ENCODE measurements around the gene KPRP. TPM values are rescaled to one million over a fixed set of nuclear protein-coding genes. Genes with fewer than 3 reads are reported as not detected.
A peak's percentile ranks its signal among the peaks of the same experiment; 100 is the strongest.

Gene KPRP, protein sequence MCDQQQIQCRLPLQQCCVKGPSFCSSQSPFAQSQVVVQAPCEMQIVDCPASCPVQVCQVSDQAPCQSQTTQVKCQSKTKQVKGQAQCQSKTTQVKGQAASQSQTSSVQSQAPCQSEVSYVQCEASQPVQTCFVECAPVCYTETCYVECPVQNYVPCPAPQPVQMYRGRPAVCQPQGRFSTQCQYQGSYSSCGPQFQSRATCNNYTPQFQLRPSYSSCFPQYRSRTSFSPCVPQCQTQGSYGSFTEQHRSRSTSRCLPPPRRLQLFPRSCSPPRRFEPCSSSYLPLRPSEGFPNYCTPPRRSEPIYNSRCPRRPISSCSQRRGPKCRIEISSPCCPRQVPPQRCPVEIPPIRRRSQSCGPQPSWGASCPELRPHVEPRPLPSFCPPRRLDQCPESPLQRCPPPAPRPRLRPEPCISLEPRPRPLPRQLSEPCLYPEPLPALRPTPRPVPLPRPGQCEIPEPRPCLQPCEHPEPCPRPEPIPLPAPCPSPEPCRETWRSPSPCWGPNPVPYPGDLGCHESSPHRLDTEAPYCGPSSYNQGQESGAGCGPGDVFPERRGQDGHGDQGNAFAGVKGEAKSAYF
- total RNA-seq, result not detected in 2 replicates
- 0.33 and 0.63 TPM in 2 replicates for polyA plus RNA-seq
- 0.62 and 0.65 TPM in 2 replicates for polyA plus RNA-seq (2012)
- polyA minus RNA-seq (ENCODE audit: low replicate concordance), result 2.1 and 4.6 TPM in 2 replicates

DNA sequence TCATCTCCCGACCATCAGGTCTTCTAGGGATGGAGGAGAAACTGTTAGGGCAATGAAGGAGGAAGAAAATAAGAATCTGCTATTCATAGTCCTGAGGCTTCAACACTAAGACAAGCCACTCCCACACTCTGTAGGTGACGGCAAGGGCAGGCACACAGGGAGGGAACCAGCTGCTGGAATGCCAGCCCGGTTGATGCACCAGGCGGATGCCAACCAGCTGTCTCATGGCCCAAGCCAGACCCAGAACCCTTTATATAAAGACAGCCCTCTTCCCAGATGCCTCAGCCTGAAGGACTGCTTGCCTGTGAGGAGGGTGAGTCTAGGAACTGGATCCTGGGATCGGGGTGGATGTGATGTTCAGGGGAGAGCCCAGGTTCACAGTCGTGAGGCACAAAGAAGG lies at the start of gene KPRP:
Gene KPRP, plus strand, starts transcription at position 279 of the 400 bp plus-strand sequence. CDS start 1,564 bp downstream, outside the sequence.
- H3K9ac ChIP-seq (ENCODE audit: insufficient read depth, low read length), result no peak within 1 kb of the TSS
- H3K27me3 ChIP-seq (ENCODE audit: control insufficient read depth, insufficient read depth, low read length), result no peaks in the 10 kb centered on the region
- no peak for DNase-seq (ENCODE audit: low read depth in 2 of 2)
- no peaks in the 10 kb centered on the region for H4K20me1 ChIP-seq (ENCODE audit: control insufficient read depth, extremely low read depth, insufficient read depth, low read length)
- no peak within 1 kb of the TSS for H3K4me2 ChIP-seq (ENCODE audit: extremely low read depth, insufficient read depth, low read length)
- H3K79me2 ChIP-seq (ENCODE audit: control insufficient read depth, insufficient read depth, low read length), result no peaks in the 10 kb centered on the region
- H3K9me3 ChIP-seq (ENCODE audit: control insufficient read depth, insufficient read depth, low read depth, low read length), result no peaks in the 10 kb centered on the region
- no peaks in the 10 kb centered on the region for H3K36me3 ChIP-seq (ENCODE audit: control insufficient read depth, insufficient read depth, low read length)
- H3K4me3 ChIP-seq (replicated peaks in 1 of 4; ENCODE audit: control extremely low read depth in 1 of 4, insufficient read depth in 1 of 4, low read depth in 3 of 4, low read length in 4 of 4), result no peak within 1 kb of the TSS
- TF ChIP-seq EZH2 (IDR thresholded peaks at IDR 0.05; ENCODE audit: low read length, missing control alignments), result no peak
- no peak for TF ChIP-seq CTCF (conservative IDR thresholded peaks at IDR 0.05 in 1 of 2, IDR thresholded peaks at IDR 0.05 in 1 of 2; ENCODE audit: low read depth in 1 of 2, low read length in 2 of 2)
- H3K27ac ChIP-seq (ENCODE audit: insufficient read depth, low read length), result no peak within 1 kb of the TSS
- peaks cover 7% of the 10 kb centered on the region for H3K4me1 ChIP-seq (ENCODE audit: control insufficient read depth, extremely low read depth, insufficient read depth, low read length)
- no peak within 1 kb of the TSS for H2AFZ ChIP-seq (ENCODE audit: low read length)

GRCh38 chr1:152718238-152718637 lies 39.6 kb upstream of the KPRP start:
- DNase-seq (ENCODE audit: low read depth in 2 of 2), result no peak
- no peak overlapping the region for H2AFZ ChIP-seq (ENCODE audit: low read length)
- H3K27ac ChIP-seq (ENCODE audit: insufficient read depth, low read length), result no peak overlapping the region
- H4K20me1 ChIP-seq (ENCODE audit: control insufficient read depth, extremely low read depth, insufficient read depth, low read length), result no peaks in the 10 kb centered on the region
- TF ChIP-seq CTCF (conservative IDR thresholded peaks at IDR 0.05 in 1 of 2, IDR thresholded peaks at IDR 0.05 in 1 of 2; ENCODE audit: low read depth in 1 of 2, low read length in 2 of 2) (no peak), EZH2 (IDR thresholded peaks at IDR 0.05; ENCODE audit: low read length, missing control alignments) (no peak)
- H3K9me3 ChIP-seq (ENCODE audit: control insufficient read depth, insufficient read depth, low read depth, low read length), result no peaks in the 10 kb centered on the region
- no peaks in the 10 kb centered on the region for H3K27me3 ChIP-seq (ENCODE audit: control insufficient read depth, insufficient read depth, low read length)
- no peak overlapping the region for H3K4me2 ChIP-seq (ENCODE audit: extremely low read depth, insufficient read depth, low read length)
- H3K4me3 ChIP-seq (replicated peaks in 1 of 4; ENCODE audit: control extremely low read depth in 1 of 4, insufficient read depth in 1 of 4, low read depth in 3 of 4, low read length in 4 of 4), result no peak overlapping the region
- H3K36me3 ChIP-seq (ENCODE audit: control insufficient read depth, insufficient read depth, low read length), result no peaks in the 10 kb centered on the region
- no peaks in the 10 kb centered on the region for H3K4me1 ChIP-seq (ENCODE audit: control insufficient read depth, extremely low read depth, insufficient read depth, low read length)
- no peaks in the 10 kb centered on the region for H3K79me2 ChIP-seq (ENCODE audit: control insufficient read depth, insufficient read depth, low read length)
- no peak overlapping the region for H3K9ac ChIP-seq (ENCODE audit: insufficient read depth, low read length)

DNA sequence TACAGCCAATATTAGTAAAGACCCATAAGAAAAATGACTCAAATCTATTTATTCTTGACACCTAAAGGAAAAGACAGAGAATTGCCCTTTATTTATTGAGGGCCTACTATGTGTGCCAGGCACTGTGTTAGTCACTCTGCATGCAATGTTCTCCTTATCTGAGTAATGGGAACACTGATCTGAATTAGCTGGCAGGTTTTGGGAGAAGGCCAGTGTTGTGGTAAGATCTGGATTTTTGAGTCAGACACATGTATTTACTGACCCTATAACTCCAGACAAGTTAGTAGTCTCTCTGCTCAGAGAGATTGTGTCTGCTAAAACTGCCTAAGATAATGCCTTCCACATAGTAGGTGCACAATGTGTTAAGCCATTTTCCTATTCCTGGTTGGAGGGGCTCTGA lies 32.6 kb upstream of the KPRP start:
- Histone ChIP-seq H3K9ac (ENCODE audit: insufficient read depth, low read length) (no peak overlapping the region), H3K4me3 (replicated peaks in 1 of 4; ENCODE audit: control extremely low read depth in 1 of 4, insufficient read depth in 1 of 4, low read depth in 3 of 4, low read length in 4 of 4) (no peak overlapping the region), H3K27me3 (ENCODE audit: control insufficient read depth, insufficient read depth, low read length) (no peaks in the 10 kb centered on the region), H3K27ac (ENCODE audit: insufficient read depth, low read length) (no peak overlapping the region), H2AFZ (ENCODE audit: low read length) (no peak overlapping the region), H4K20me1 (ENCODE audit: control insufficient read depth, extremely low read depth, insufficient read depth, low read length) (no peaks in the 10 kb centered on the region), H3K9me3 (ENCODE audit: control insufficient read depth, insufficient read depth, low read depth, low read length) (no peaks in the 10 kb centered on the region), H3K4me2 (ENCODE audit: extremely low read depth, insufficient read depth, low read length) (no peak overlapping the region), H3K79me2 (ENCODE audit: control insufficient read depth, insufficient read depth, low read length) (no peaks in the 10 kb centered on the region), H3K4me1 (ENCODE audit: control insufficient read depth, extremely low read depth, insufficient read depth, low read length) (no peaks in the 10 kb centered on the region), H3K36me3 (ENCODE audit: control insufficient read depth, insufficient read depth, low read length) (no peaks in the 10 kb centered on the region)
- DNase-seq (ENCODE audit: low read depth in 2 of 2), result peak in 1 of 2 donors; percentile 8
- TF ChIP-seq EZH2 (IDR thresholded peaks at IDR 0.05; ENCODE audit: low read length, missing control alignments) (no peak), CTCF (conservative IDR thresholded peaks at IDR 0.05 in 1 of 2, IDR thresholded peaks at IDR 0.05 in 1 of 2; ENCODE audit: low read depth in 1 of 2, low read length in 2 of 2) (no peak)
